ENCODE measurements around the gene CPLANE2.

- no peak for TF ChIP-seq CEBPB (IDR thresholded peaks at IDR 0.05)
- TF ChIP-seq RAD21 (IDR thresholded peaks at IDR 0.05; ENCODE audit: low read depth): no peak
- TF ChIP-seq ZBTB7A (IDR thresholded peaks at IDR 0.05; ENCODE audit: low read depth): no peak
- TF ChIP-seq EGR1 (IDR thresholded peaks at IDR 0.05): no peak
- no peak for TF ChIP-seq MAX (IDR thresholded peaks at IDR 0.05)
- TF ChIP-seq EP300 (IDR thresholded peaks at IDR 0.05; ENCODE audit: borderline replicate concordance): no peak
- TF ChIP-seq CREB1 (IDR thresholded peaks at IDR 0.05; ENCODE audit: low read depth): no peak
- TF ChIP-seq, protein P1, sequence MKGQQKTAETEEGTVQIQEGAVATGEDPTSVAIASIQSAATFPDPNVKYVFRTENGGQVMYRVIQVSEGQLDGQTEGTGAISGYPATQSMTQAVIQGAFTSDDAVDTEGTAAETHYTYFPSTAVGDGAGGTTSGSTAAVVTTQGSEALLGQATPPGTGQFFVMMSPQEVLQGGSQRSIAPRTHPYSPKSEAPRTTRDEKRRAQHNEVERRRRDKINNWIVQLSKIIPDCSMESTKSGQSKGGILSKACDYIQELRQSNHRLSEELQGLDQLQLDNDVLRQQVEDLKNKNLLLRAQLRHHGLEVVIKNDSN (IDR thresholded peaks at IDR 0.05): no peak
Observed at GRCh38 chr1:16184557-16185303, 52.3 kb downstream of the CPLANE2 start.

All from Ishikawa (cell line).